8988T (cell line): ENCODE results near the gene IDI1.
"Not testable (repeated sequence)": the region's sequence is repeated elsewhere in the genome, so short reads cannot be mapped to it uniquely, and the experiment has no call there.

Experiments
- DNase-seq: peaks from one replicate; pipeline ENCODE4 v3.0.0; 2011

IDI1 gene

DNA sequence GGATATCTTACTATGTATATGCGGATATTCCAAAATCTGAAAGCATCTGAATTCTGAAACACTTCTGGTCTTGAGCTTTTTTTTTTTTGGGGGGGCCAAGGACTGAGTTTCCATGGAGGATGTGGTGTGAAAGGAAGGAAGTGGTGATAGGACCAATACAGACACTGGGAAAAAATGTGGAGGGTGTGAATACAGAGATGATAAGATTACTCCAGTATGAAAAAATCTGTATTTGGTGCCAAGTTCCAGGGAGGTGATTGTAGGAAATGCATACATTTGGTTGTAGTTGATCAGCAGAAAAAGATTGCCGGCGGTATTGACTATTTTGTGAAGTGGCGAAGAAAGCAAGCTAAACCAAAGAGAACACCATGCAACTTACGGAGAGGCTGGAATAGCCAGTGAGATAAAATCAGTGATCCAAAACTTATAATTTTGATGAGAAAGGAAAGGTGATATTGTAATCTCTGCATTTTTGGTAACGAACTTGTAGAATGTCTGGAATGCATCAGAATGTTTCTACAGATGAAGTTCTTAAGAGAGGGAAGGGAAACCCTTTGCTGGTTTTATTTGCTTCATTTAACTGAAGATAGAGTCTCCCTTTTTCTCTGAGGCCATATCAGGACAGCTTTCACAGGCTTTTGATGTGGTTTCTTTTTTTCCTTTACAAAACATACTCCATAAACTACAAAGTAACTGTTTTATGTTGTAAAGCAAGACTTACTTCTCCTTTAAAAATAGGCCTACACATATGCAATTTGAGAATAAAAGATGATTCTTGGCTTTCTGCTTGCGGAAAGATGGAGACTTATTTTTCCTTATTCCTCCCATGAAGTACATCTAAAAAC, 13.2 kb upstream of the IDI1 start:
- no peak for DNase-seq

- DNase-seq = no peak
Measured at GRCh38 chr10:1059902-1060301, 11.0 kb upstream of the IDI1 start.

DNA sequence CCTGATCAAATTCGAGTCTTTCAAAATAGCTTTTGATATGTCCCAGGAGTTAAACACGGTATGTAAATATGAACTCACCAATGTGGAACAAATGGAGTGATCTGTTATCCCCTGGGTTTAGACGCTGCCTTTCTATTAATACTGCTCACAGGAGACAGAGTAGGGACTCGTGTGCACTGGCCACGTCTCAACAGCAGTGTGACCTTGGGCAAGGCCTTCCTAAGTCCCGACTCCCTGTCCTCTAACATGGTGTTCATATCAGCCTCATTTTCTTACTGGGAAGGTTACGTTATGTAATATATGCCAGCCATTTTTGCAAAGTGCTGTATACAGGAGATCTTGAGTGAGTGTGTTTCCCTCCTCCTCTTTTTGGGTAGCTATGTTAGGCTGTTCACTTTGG, 9.1 kb upstream of the IDI1 start:
- no peak for DNase-seq

DNA sequence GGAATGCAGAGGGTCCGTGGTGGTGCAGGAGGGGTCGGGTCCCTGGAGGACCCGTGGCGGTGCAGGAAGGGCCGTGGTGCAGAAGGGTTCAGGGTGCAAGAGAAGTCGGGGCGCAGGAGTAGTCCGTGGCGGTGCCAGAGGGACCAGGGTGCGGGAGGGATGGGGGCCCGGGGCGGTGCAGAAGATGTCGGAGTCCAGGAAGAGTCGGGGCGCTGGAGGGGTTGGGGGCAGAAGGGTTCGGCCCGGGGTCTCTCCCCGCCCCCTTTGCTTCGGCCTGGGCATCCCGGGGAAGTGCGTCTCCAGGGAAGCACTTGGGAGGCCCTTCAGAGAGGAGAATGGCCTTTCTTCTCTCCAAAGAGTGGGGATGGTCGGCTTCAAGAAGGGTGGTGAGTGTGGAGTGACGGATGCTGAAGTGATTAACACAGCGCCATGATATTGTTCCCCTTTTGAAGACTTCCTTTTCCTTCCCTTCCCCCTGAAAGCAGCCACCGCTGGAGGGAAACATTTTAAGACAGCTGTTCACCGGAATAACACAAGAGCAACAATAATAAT, 8.3 kb upstream of the IDI1 start:
- no peak for DNase-seq

DNA sequence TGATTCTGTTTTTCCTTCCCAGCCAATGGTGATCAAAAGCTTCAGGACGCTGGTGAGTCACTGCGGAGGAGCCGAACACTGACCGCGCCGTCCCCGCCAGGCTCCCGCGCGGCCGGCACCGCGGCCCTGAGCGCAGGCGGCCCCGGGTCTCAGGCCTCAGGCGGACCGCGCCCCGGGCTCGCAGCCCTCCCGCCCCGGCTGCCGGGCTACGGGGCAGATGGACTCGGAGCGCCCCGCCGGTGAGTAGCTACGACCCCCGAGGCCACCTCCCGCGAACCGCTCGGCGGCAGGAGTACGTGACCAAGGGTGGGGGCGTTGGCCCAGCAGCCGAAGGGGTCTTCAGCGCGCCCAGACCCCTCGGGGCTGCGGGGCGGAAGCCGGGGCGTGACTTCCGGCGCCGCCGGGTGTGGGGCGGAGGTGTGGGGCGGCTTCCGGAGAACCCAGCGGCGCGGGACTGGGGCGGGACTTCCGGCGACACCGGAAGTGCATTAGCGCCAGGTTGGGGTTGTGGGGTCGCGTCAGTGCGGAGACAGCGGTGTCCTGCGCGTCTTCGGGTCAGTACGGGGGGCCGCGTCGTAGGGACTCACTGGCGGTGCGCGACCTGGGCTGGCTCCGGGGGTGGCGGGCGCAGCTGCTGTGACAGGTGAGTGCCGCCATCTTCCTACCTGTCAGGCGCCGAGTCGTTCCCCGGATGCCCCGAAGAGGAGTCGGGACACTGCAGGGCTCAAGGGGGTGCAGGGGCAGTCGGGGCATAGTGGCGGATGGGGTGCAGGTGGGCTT, 7.6 kb upstream of the IDI1 start, which contains the start of gene WDR37:
Gene WDR37, plus strand, starts transcription at position 60 of the 780 bp plus-strand sequence. CDS start 15,771 bp downstream, outside the sequence.
- DNase-seq = peak; percentile 89

- no peak for DNase-seq
Measured at GRCh38 chr10:1054684-1055083, 5.8 kb upstream of the IDI1 start.

DNA sequence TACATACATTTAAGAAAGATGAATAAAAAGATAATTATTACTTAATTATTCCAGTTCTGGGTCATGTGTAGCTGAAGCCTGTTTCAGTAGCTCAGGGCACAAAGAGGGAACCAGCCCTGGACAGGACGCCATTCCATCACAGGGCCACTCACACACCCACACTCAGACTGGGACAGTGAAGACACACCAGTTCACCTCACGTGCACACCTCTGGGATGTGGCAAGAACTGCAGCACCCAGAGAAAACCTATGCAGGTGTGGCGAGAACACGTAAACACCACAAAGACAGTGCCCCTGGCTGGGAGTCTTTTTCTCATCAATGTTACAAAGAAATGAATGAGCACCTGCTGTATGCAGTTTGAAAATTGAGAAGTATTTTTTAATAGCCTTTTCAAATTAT, 1.6 kb upstream of the IDI1 start:
- no peak for DNase-seq

DNA sequence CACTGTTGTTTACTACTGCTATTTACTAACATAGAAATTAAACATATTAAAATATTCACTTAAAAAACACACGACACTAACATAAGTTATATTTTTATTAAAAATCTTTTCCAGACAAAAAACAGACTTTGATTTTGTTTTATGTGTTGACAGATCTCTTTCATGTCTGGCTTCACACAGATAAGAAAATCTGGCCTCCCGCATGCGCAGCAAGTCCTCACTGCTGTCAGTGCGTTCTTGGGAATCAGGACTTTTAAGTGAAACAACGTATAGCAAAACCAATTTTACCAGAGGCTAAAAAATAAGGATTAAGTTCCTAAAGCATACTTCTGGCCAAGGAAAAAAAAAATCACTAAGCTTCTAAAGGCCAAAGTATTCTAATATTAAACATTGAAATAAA, 1.2 kb upstream of the IDI1 start:
- DNase-seq = no peak

DNA sequence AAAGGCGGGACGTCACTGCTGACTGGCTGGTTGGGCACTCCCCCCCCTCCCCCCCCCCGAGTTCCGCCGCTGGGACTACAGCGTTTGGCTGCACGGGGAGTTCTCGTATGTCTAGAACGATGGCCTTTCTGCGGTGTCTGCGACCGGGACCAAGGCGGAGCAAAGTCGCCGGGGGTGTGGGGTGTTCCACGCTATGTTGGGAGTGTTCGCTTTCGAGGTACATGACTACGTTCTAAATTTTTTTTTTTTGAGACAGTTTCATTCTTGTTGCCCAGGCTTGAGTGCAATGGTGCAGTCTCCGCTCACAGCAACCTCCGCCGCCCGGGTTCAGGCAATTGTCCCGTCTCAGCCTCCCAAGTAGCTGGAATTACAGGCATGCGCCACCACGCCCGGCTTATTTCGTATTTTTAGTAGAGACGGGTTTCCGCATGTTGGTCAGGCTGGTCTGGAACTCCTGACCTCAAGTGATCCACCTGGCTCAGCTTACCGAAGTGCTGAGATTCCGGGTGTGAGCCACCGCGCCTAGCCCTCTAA, 573 bp upstream of the IDI1 start:
- DNase-seq = no peak

DNA sequence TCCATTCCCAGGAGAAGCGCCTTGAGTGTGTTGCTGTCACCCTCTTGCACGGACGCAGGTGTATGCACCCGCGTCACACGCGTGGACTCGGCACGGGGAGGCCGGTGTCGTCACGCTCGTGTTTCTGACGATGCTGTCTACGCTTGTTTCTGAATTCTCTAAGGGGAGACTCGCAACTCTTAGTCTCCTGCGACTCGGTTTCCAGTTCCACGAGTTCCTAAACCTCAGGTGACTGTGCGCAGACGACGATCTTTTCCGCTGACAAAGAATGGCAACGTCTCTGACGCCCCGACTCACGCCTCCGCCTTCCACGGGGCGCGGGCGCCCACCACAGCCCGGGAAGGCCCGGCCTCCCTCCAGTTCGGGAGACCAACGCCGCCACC, 579 bp downstream of the IDI1 start:
- no peak for DNase-seq

GRCh38 chr10:1047937-1048336, 982 bp downstream of the IDI1 start:
- no peak for DNase-seq

- no peak for DNase-seq
Measured at GRCh38 chr10:1045415-1045814, 3.5 kb downstream of the IDI1 start.

DNA sequence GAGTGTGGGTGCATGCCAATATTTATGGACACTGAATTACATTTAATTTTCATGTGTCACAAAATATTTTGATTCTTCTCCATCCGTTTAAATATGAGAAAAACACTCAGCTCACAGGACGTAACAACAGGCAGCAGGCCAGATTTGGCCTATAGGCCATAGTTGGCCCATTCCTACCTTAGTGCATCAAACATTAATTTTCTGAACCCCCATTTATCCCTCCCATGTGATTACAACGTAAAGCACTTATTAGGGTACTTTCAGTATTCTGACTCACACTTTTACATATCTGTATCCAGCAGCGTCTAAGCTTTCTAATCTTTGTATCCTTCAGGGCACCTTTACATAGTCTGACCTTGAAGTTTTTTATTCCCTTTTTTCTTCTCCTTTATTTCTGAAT, 4.0 kb downstream of the IDI1 start:
- no peak for DNase-seq

- no peak for DNase-seq
Measured at GRCh38 chr10:1044146-1044545, 4.8 kb downstream of the IDI1 start.

- DNase-seq = no peak
Measured at GRCh38 chr10:1043532-1043995, 5.4 kb downstream of the IDI1 start.

GRCh38 chr10:1041514-1041913, 7.4 kb downstream of the IDI1 start:
- no peak for DNase-seq

GRCh38 chr10:1040133-1040532, 8.8 kb downstream of the IDI1 start:
- DNase-seq = no peak

GRCh38 chr10:1038769-1039168, 10.2 kb downstream of the IDI1 start:
- not testable (repeated sequence) for DNase-seq

GRCh38 chr10:1037098-1037497, 11.8 kb downstream of the IDI1 start:
- DNase-seq = no peak

DNA sequence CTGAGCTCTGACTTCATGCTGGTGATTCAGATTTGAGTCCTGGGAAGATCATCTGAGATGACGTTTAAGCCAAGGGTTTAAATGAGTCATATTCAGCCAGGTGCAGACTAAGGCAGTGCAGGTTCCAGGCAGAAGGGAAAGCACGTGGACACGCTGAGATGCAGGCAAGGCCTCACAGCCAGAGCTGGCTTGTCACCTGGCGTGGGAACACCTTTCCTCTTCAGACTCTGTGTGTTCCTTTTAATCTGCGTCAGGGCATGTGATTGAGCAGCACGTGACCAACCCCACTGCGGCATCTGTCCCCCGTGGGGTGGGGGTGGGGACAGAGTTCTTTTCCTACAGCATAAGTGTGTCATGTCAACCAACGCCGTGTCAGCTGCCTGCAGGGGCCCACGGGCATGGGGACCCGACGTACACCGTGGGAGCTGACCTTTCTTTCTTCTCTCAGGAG, 12.6 kb downstream of the IDI1 start:
- DNase-seq = no peak

DNA sequence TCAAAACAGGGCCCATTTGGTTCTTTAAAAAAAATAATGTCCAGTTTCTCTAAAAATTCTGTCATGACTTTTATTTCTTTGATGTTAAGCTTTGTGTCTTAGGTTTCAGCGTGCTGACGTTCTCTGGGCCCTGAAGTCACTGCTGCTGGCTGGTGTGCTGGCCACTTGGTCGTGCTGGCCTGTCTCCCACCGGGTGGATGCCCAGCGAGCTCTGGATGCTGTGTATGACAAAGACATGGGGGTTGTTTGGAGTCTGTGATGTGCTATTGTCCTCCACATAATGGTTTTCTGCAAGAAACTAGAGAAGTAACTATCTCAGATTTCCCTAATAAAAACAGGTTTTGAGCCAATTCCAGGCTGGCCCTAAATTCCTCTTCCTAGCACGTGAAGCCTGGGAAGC, 13.7 kb downstream of the IDI1 start:
- no peak for DNase-seq

DNA sequence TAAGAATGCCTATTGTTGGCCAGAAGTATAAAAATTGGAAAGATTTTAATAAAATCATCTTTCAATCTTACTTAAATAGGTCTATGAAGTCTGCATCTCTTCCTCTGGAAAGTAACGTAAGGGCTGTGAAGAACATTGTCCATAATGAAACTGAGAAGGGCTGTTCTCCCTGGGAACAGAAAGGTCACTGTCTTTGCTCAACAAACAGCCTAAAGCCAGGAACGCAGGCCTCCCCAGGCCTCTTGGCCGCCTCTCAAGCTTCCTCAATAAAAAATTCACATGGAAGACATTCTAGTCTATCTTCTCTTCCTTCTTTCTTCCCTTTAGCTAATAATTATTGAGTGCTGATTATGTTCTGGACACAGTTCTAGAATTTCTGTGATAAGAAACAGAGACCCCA, 14.2 kb downstream of the IDI1 start:
- no peak for DNase-seq

GRCh38 chr10:1033601-1034000, 15.3 kb downstream of the IDI1 start:
- no peak for DNase-seq
